Smooth muscle cell (in vitro differentiated cells): ENCODE results near the gene SPESP1. TPM values are rescaled to one million over a fixed set of nuclear protein-coding genes. Genes with fewer than 3 reads are reported as not detected.

Experiments
- DNase-seq: peaks from one replicate; lab custom pipeline; 2025; ENCODE audit not compliant: unreplicated experiment; lab: John Stamatoyannopoulos, UW
- H2AFZ ChIP-seq: fragments of 200-600 bp; sonication (generic); 2 replicates; pipeline ENCODE4 v1.6.0; 2016; ENCODE audit warnings: antibody characterized with exemption, low read depth, mild to moderate bottlenecking
- H3F3A ChIP-seq: fragments of 200-600 bp; sonication (generic); 2 replicates; pipeline ENCODE4 v1.6.0; 2017; ENCODE audit warnings: antibody characterized with exemption, low read depth
- H3K27ac ChIP-seq: fragments of 200-600 bp; sonication (generic); 2 replicates; pipeline ENCODE4 v1.5.1; 2016; ENCODE audit warnings: low read depth, mild to moderate bottlenecking
- H3K27me3 ChIP-seq: fragments of 200-600 bp; sonication (generic); 2 replicates; pipeline ENCODE4 v1.6.1; 2016; ENCODE audit warnings: low read depth, mild to moderate bottlenecking
- H3K36me3 ChIP-seq: fragments of 200-600 bp; sonication (generic); 2 replicates; pipeline ENCODE4 v1.5.1; 2016; ENCODE audit warnings: low read depth
- H3K4me1 ChIP-seq: fragments of 200-600 bp; sonication (generic); 2 replicates; pipeline ENCODE4 v1.5.1; 2016; ENCODE audit warnings: low read depth
- H3K4me2 ChIP-seq: fragments of 200-600 bp; sonication (generic); 2 replicates; pipeline ENCODE4 v1.6.0; 2016; ENCODE audit warnings: mild to moderate bottlenecking
- H3K4me3 ChIP-seq: fragments of 200-600 bp; sonication (generic); 2 replicates; pipeline ENCODE4 v1.5.1; 2016; ENCODE audit warnings: mild to moderate bottlenecking
- H3K79me2 ChIP-seq: fragments of 200-600 bp; sonication (generic); 2 replicates; pipeline ENCODE4 v1.6.0; 2016; ENCODE audit warnings: low read depth, mild to moderate bottlenecking
- H3K9ac ChIP-seq: fragments of 200-600 bp; sonication (generic); 2 replicates; pipeline ENCODE4 v1.6.0; 2016; ENCODE audit warnings: low read depth
- H3K9me3 ChIP-seq: fragments of 200-600 bp; sonication (generic); replicated peaks from 2 replicates; pipeline ENCODE4 v1.5.1; 2016; ENCODE audit warnings: low read depth
- H4K20me1 ChIP-seq: fragments of 200-600 bp; sonication (generic); 2 replicates; pipeline ENCODE4 v1.6.0; 2016; ENCODE audit warnings: low read depth
- CTCF ChIP-seq: fragments of 200-600 bp; sonication (generic); IDR thresholded peaks from 2 replicates; pipeline ENCODE4 v1.5.1; 2017; ENCODE audit warnings: borderline replicate concordance, mild to moderate bottlenecking, antibody characterized with exemption; ENCODE audit not compliant: insufficient read depth, poor library complexity, severe bottlenecking
- WGBS: methylation state at CpG from one replicate; pipeline ENCODE4 v1.1.7; 2016; ENCODE audit warnings: low lambda C conversion rate; 5-methylcytosine and 5-hydroxymethylcytosine counted together
- polyA plus RNA-seq: library from polyadenylated mRNA; unstranded; fragments of >200 nt; fragmentation: Nextera tagmentation; extraction: Ambion mirVana; gene quantifications from 2 replicates; pipeline ENCODE4 v1.2.1, GENCODE V29; 2016
- total RNA-seq: library from RNA; depleted of rRNA; stranded (reverse); fragments of >200 nt; gene quantifications from 2 replicates; pipeline ENCODE4 v1.2.3, GENCODE V29; 2014

The SPESP1 gene
- total and polyA plus RNA-seq, 2 experiments from 2014 or later, result not detected

- Histone ChIP-seq H3F3A (peaks cover 21% of the 10 kb centered on the region), H3K9ac (no peak overlapping the region), H4K20me1 (no peaks in the 10 kb centered on the region), H2AFZ (no peak overlapping the region), H3K36me3 (no peaks in the 10 kb centered on the region), H3K4me1 (no peaks in the 10 kb centered on the region), H3K9me3 (no peaks in the 10 kb centered on the region), H3K4me2 (peak overlapping the region; percentile 25), H3K4me3 (no peak overlapping the region), H3K27ac (no peak overlapping the region), H3K79me2 (no peaks in the 10 kb centered on the region), H3K27me3 (no peaks in the 10 kb centered on the region)
- no peak for DNase-seq
- WGBS, result 81% methylated on average over 9 of the region's 9 CpGs
- TF ChIP-seq CTCF, result no peak
Observed at GRCh38 chr15:68994981-68995761, 64.8 kb downstream of the SPESP1 start.

Other genes with a start within 250 kb of the SPESP1 start
- gene ANP32A, start 109.6 kb upstream of the SPESP1 start, total RNA-seq, result 63.1 and 71.8 TPM in 2 replicates
- gene ANP32A, start 109.6 kb upstream of the SPESP1 start, polyA plus RNA-seq, result 93.7 and 129 TPM in 2 replicates
- 0.04 and 0.22 TPM in 2 replicates for gene NOX5, start 84.2 kb downstream of the SPESP1 start, total RNA-seq
- 0.16 and 0.50 TPM in 2 replicates for gene NOX5, start 84.2 kb downstream of the SPESP1 start, polyA plus RNA-seq
- gene GLCE, start 230.1 kb downstream of the SPESP1 start, total RNA-seq, result 26.6 and 30.7 TPM in 2 replicates
- gene GLCE, start 230.1 kb downstream of the SPESP1 start, polyA plus RNA-seq, result 7.7 and 8.3 TPM in 2 replicates